GM12874 (cell line): ENCODE data around the gene ELAC2.

Experiments
- CTCF ChIP-seq: IDR thresholded peaks from 2 replicates; pipeline ENCODE4 v1.5.1; 2011; ENCODE audit warnings: low read depth, mild to moderate bottlenecking, control low read depth, low read length, moderate library complexity; ENCODE audit not compliant: insufficient read depth

ELAC2 gene

GRCh38 chr17:13046361-13046760 lies 28.5 kb upstream of the ELAC2 start:
- TF ChIP-seq CTCF: no peak

GRCh38 chr17:13044572-13045065 lies 26.8 kb upstream of the ELAC2 start:
- no peak for TF ChIP-seq CTCF

- TF ChIP-seq CTCF: no peak
Measured at GRCh38 chr17:13038931-13039665, 21.3 kb upstream of the ELAC2 start.

- TF ChIP-seq CTCF: no peak
Measured at GRCh38 chr17:13036751-13037150, 18.9 kb upstream of the ELAC2 start.

- no peak for TF ChIP-seq CTCF
Measured at GRCh38 chr17:13035420-13035819, 17.6 kb upstream of the ELAC2 start.

- peak; percentile 84 for TF ChIP-seq CTCF
Measured at GRCh38 chr17:13031718-13032350, 14.0 kb upstream of the ELAC2 start.

GRCh38 chr17:13030459-13031300 lies 12.9 kb upstream of the ELAC2 start:
- peak; percentile 64 for TF ChIP-seq CTCF
